MCF 10A (cell line): Measurements from ENCODE around the gene MDH2. TPM values are rescaled to one million over a fixed set of nuclear protein-coding genes. Genes with fewer than 3 reads are reported as not detected.

Source experiments
- BruUV-seq: library from RNA; stranded (reverse); fragments of 400-500 nt; replicated peaks from 2 replicates; lab custom pipeline; 2021; lab: Mats Ljungman, UMichigan
- CTCF ChIA-PET: fragments of 300-600 bp; sonication (Branson Sonifier 250); formaldehyde crosslinking; extraction: SDS; loops from one replicate; lab custom pipeline; 2021; ENCODE audit warnings: antibody characterized with exemption, inconsistent platforms; lab: Yijun Ruan, JAX
- POLR2A ChIA-PET: fragments of 300-600, 350-650 bp; sonication (Branson Sonifier 250); formaldehyde crosslinking; extraction: SDS; loops from one replicate; lab custom pipeline; 2020; ENCODE audit warnings: antibody characterized with exemption, inconsistent platforms; lab: Yijun Ruan, JAX
- DNase-seq: peaks from one replicate; pipeline ENCODE4 v3.0.0-alpha.2; 2018; ENCODE audit not compliant: unreplicated experiment
- H3K27ac Mint-ChIP-seq: one replicate; pipeline ENCODE4 v1.8.0; 2022; ENCODE audit warnings: mild to moderate bottlenecking, low read depth, mixed read lengths; ENCODE audit not compliant: unreplicated experiment
- H3K27me3 Mint-ChIP-seq: one replicate; pipeline ENCODE4 v1.8.0; 2022; ENCODE audit warnings: mixed read lengths; ENCODE audit not compliant: insufficient read depth, unreplicated experiment
- H3K36me3 Mint-ChIP-seq: one replicate; pipeline ENCODE4 v1.8.0; 2022; ENCODE audit warnings: mild to moderate bottlenecking, moderate library complexity, mixed read lengths; ENCODE audit not compliant: insufficient read depth, unreplicated experiment
- H3K4me1 Mint-ChIP-seq: one replicate; pipeline ENCODE4 v1.8.0; 2022; ENCODE audit warnings: mixed read lengths; ENCODE audit not compliant: insufficient read depth, unreplicated experiment
- H3K4me3 Mint-ChIP-seq: one replicate; pipeline ENCODE4 v1.8.0; 2022; ENCODE audit warnings: mild to moderate bottlenecking, moderate library complexity, mixed read lengths; ENCODE audit not compliant: unreplicated experiment
- H3K9me3 Mint-ChIP-seq: one replicate; pipeline ENCODE4 v1.8.0; 2022; ENCODE audit warnings: mixed read lengths; ENCODE audit not compliant: unreplicated experiment
- intact Hi-C: fragments of 100-400 bp; cut with micrococcal nuclease; formaldehyde crosslinking; loops from 2 replicates; pipeline ENCODE4 v1.14.1; 2022
- total RNA-seq: library from RNA; stranded (reverse); gene quantifications from 2 replicates; pipeline ENCODE4 v1.2.3, GENCODE V29; 2022
- TF ChIP-seq, protein P1 (sequence below): fragments of 200-600 bp; IDR thresholded peaks from one replicate; pipeline ENCODE4 v1.8.0; 2022; ENCODE audit warnings: antibody characterized with exemption, mild to moderate bottlenecking; ENCODE audit not compliant: unreplicated experiment

Gene MDH2
- total RNA-seq, 1 experiment from 2014 or later = 328 TPM

DNA sequence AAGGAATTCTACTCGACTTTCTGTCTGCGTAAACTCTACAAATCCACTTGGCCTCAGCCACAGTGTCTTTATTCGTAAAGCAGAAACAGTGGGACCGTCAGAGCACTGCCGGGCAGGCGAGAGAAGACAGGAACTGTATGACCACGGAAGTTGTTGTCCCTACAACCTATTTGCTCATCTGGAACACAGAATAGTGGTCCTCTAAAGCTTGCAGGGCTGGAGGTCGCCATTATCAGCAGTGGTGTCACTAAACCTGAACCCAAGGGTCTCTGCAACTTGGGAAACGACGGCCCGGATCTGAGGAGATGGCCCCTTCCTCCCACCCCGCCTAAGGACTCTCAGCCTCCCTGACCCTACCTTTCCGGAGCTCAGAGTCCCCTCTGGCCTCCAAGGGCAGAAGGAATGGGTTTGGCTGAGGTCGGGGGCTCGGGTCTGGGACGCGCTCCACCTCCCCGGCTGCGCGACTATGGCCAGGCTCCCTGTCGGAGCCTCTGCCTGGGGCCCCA lies 548 bp upstream of the MDH2 start:
- Mint-ChIP-seq H3K9me3 (no peaks in the 10 kb centered on the region), H3K27me3 (no peaks in the 10 kb centered on the region), H3K36me3 (peaks cover 34% of the 10 kb centered on the region), H3K4me1 (peaks cover 22% of the 10 kb centered on the region), H3K27ac (peak overlapping the region; percentile 99), H3K4me3 (peak overlapping the region; percentile 97)
- ChIA-PET CTCF (interaction anchor here (0.6 to 2.1 kb wide), 6 partner anchors 27 to 133 kb away, joined by 3 to 13 read pairs (median 3); partner anchors contain the start of gene POR), POLR2A (interaction anchor here (0.5 to 2.2 kb wide), 29 partner anchors 8 to 315 kb away, joined by 3 to 15 read pairs (median 5); partner anchors contain the start of genes POR, RHBDD2 and TMEM120A)
- no peak for DNase-seq
- BruUV-seq = TSS peak; percentile 88
- intact Hi-C loops = loop anchor here (5.0 kb wide), 1 partner anchor 85 kb away; no protein-coding TSS in a partner anchor
- TF ChIP-seq, protein P1, sequence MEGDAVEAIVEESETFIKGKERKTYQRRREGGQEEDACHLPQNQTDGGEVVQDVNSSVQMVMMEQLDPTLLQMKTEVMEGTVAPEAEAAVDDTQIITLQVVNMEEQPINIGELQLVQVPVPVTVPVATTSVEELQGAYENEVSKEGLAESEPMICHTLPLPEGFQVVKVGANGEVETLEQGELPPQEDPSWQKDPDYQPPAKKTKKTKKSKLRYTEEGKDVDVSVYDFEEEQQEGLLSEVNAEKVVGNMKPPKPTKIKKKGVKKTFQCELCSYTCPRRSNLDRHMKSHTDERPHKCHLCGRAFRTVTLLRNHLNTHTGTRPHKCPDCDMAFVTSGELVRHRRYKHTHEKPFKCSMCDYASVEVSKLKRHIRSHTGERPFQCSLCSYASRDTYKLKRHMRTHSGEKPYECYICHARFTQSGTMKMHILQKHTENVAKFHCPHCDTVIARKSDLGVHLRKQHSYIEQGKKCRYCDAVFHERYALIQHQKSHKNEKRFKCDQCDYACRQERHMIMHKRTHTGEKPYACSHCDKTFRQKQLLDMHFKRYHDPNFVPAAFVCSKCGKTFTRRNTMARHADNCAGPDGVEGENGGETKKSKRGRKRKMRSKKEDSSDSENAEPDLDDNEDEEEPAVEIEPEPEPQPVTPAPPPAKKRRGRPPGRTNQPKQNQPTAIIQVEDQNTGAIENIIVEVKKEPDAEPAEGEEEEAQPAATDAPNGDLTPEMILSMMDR = no peak

DNA sequence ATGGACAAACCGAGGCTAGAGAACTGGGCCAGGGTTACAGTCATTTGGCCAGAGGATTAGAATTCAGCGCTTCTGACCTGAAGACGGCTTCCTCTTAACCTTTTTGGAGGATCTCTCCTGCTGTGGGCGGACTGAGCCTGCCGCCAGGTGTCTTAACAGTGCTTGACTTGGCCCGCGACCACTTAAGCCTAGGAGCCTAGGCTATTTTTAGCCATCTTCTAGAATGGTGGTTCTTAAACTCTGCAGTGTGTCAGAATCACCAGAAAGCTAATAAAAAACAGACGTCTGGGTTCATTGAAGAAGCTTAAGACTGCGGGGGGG lies 722 bp downstream of the MDH2 start:
- no peaks in the 10 kb centered on the region for H3K27me3 Mint-ChIP-seq
- peaks cover 43% of the 10 kb centered on the region for H3K36me3 Mint-ChIP-seq
- ChIA-PET CTCF (interaction anchor here (0.5 to 2.1 kb wide), 3 partner anchors 78 to 294 kb away, joined by 3 to 13 read pairs (median 3); no protein-coding TSS in a partner anchor), POLR2A (interaction anchor here (0.6 to 2.2 kb wide), 20 partner anchors 12 to 316 kb away, joined by 3 to 15 read pairs (median 6); partner anchors contain the start of genes POR and RHBDD2)
- peak overlapping the region; percentile 99 for H3K27ac Mint-ChIP-seq
- TF ChIP-seq, protein P1 = peak; percentile 10
- DNase-seq = peak; percentile 40
- H3K9me3 Mint-ChIP-seq = no peaks in the 10 kb centered on the region
- BruUV-seq = no TSS peak
- peak overlapping the region; percentile 97 for H3K4me3 Mint-ChIP-seq
- intact Hi-C loops = loop anchor here (5.0 kb wide), 1 partner anchor 84 kb away; no protein-coding TSS in a partner anchor
- H3K4me1 Mint-ChIP-seq = peaks cover 28% of the 10 kb centered on the region

DNA sequence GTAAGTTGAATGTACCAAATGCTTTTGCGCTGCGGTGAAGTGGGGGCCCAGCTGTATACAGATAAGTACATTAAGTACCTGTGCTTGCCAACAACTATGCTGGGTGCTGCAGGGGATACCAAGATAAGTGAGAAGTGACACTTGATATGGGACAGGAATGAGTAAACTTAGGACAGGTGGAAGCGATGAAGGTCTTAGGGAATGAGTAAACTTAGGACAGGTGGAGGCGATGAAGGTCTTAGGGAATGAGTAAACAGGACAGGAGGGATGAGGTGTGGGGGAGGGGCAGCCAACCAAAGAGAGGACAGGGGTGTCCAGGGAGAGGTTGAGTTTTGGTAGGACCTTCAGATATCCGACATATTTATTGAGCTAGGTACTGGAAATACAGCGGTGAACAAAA lies 1.4 kb downstream of the MDH2 start:
- CTCF ChIA-PET = interaction anchor here (1.0 to 1.7 kb wide), 2 partner anchors 30 to 77 kb away, joined by 3 read pairs; no protein-coding TSS in a partner anchor

DNA sequence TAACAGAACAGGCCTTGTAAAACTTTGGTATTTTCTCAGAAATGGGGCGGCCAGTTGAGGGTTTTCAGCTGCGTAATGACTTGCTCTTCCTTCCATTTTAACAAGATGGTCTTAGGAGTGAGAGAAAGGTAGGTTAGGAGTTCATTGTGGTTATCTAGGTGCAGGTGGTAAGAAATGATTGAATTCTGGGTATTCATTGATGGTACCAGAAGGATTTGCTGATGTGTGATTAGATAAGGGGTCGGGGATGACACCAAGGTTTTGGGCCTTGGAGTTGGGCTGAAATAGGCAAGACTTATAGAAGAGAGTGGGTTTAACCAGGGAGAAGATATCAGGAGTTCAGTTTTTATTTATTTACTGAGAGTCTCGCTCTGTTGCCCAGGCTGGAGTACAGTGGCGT lies 2.6 kb downstream of the MDH2 start:
- CTCF ChIA-PET = interaction anchor here (1.7 kb wide), 1 partner anchor 76 kb away, joined by 3 read pairs; no protein-coding TSS in a partner anchor

More for the DNA sequence above, 1.4 kb downstream of the MDH2 start:
- Mint-ChIP-seq H3K9me3 (no peaks in the 10 kb centered on the region), H3K4me1 (peaks cover 34% of the 10 kb centered on the region), H3K4me3 (peak overlapping the region; percentile 97), H3K27me3 (no peaks in the 10 kb centered on the region), H3K27ac (peak overlapping the region; percentile 99), H3K36me3 (peaks cover 45% of the 10 kb centered on the region)
- no TSS peak for BruUV-seq
- intact Hi-C loops = loop anchor here (5.0 kb wide), 1 partner anchor 83 kb away; no protein-coding TSS in a partner anchor
- DNase-seq = no peak
- TF ChIP-seq, protein P1 = no peak
- POLR2A ChIA-PET = interaction anchor here (0.6 to 2.0 kb wide), 8 partner anchors 12 to 183 kb away, joined by 3 to 15 read pairs (median 4); partner anchors contain the start of gene RHBDD2

More for the DNA sequence above, 2.6 kb downstream of the MDH2 start:
- H3K4me3 Mint-ChIP-seq = no peak overlapping the region
- H3K27me3 Mint-ChIP-seq = no peaks in the 10 kb centered on the region
- intact Hi-C loops = no loop called here
- H3K27ac Mint-ChIP-seq = peak overlapping the region; percentile 99
- no TSS peak for BruUV-seq
- H3K4me1 Mint-ChIP-seq = peaks cover 31% of the 10 kb centered on the region
- POLR2A ChIA-PET = interaction anchor here (0.7 to 0.9 kb wide), 2 partner anchors 10 to 17 kb away, joined by 3 read pairs; no protein-coding TSS in a partner anchor
- DNase-seq = no peak
- no peaks in the 10 kb centered on the region for H3K9me3 Mint-ChIP-seq
- H3K36me3 Mint-ChIP-seq = peaks cover 53% of the 10 kb centered on the region
- TF ChIP-seq, protein P1 = no peak
